NCI-H1417 treated with DMSO at 0.1 percent for 48 hours (cell line): ENCODE data around the gene CTDSPL.

Source experiments
- DNase-seq: peaks from one replicate; lab custom pipeline; 2025; lab: John Stamatoyannopoulos, UW

CTDSPL gene

DNA sequence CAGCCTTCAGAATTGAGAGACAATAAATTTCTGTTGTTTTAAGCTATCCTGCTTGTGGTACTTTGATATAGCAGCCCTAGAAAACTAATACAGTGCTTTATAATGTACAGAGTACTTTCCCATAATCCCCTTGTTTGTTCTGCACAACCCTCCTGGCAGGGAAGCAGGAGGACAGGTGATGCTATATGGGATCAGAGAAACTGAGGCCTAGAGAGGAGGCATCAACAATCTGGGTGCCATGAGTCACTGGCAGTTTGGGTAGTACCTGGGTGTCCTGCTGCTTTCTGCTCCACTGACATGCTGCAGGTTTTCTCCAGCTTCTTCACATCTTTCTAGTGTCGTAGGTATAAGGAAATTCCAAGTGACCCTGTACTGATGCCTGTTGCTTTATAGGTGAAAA is 55.0 kb downstream of the CTDSPL start:
- DNase-seq: no peak

DNA sequence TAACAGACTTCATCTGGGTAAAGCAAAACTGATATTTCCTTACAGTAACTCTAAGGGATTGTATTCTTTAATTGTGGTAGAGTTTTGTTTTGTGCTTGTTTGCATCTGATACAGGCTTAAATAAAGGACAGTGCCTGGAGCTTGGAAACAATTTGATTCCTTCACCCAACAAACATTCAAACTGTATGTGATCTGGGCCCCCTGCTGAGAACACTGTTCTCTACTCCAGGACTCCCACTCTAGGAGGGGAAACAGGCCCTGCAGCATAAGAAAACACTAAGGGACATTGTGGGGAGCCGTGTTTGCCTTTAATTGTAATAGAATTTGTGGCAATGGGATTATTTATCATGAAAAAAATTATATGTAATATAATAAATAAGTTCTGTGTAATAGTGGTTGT is 56.9 kb downstream of the CTDSPL start:
- no peak for DNase-seq

DNA sequence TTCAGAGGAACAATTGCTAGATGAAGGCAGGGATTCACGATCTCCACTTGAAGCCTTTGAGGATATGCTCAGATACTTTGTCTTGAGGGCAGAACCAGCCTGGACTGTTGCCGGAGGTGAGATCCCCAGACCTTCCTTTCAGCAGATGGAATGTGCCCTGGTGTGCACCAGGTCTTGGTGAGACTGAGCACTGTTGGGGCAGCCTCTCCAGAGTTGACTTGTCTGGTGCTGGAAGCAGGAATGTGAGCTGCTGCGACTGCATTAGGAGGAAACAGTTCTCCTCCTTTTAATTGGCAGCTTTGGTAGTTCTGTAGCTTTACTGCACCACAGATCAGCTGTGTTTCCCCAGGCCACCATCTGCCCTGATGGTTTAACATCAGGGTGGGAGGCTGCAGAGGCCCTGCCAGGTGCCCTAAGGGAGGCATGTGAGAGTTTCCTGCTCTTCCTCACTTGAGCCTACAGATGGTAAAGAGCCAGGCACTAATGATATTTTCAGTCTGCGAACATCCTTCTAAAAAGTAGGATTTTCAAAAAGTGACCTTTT is 58.5 kb downstream of the CTDSPL start:
- DNase-seq: no peak

DNA sequence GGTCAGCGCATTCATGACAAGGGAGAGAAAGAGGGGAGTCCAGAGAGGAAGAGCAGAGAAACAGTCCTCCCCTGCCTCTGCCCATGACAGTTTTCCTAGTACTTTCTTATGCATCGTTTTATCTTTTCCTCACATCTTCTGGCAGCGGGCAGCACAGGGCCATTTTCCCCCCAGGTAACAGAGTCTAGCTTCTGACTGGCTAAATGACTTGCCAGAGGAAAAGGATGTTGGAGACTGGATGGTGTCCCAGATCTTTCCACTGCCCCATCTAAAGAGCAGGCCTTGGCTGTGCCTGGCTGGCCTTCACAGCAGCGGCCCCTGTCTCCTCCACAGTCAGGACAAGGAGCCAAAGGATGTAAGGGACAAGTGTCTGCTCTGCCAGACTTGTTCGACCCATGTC is 59.3 kb downstream of the CTDSPL start:
- no peak for DNase-seq

DNA sequence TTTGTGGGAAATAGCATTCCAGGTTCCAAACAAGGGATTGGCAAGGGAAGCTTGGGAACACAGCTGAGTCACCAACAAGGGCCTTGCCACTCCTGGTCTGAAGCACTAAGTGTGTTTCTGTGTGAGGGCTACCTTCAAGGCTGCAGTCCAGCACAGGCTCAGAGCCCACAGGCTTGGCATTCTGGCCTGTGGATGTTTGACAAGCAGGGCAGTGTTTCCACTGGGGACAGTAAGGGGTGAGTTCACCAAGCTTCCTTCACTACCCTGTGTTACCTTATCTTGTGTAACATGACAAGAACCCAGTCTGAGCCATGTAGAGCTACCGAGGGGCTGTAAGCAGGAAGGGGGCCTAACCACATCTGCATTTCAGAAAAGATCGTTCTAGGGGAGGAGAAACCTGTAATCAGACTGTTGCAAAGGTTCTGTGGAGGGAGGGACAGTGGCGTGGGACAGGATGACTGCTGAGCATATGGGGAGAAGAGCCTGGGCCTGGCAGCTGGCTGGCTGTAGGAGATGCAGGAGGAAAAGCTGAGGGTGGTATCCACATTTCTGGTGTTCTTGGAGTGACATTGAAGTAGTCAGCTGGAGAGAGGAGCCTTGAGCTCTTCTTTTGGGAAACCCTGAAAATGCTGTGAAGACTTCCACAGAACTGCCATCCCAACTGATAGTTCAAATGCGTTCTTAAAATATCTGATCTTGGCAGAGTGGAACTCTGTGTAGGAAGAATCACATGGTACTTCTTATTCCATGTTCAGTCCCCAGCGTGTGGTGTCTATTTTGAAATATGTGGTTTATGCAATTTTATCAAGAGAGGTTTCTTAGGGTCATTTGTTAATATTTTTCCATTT is 61.3 kb downstream of the CTDSPL start:
- no peak for DNase-seq

DNA sequence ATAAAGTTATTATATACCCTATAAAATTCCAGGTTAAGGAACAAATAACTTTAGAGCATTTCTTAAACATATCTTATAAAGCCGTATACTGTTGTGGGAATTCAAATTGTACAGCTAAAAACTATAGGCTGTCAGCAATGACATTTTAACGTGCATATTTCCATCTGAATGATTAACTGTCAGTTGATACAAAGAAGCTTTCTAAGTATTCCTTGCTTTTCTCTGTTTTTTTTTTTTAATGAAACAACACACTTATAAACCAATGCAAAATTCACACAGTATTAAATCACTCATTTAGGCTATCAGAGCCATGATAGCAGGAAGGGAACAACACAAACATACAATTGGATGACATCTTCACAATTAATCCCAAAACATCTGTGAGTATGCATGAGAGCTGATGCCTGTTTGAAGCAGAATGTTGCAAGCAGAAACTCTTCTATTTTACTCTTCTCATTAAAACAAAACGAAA is 61.9 kb downstream of the CTDSPL start:
- no peak for DNase-seq

DNA sequence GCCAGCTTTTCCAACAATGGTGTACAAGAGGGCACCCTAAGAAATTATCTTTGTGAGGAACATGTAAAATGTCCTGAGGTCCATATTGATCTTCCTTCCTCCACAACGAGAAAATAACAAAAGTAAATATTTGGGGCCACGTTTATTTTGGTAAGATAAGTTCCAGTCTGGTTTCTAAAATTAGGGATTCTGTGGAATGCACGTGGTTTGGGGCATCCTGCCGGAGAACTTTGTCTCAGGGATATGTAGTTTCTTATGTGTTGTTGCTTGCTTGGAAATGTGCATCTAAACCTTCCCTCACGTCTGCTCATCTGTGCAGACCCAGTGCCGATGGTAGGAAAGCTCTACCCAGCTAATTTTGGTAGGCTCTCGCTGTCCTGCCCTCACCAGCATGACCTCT is 62.8 kb downstream of the CTDSPL start:
- no peak for DNase-seq

DNA sequence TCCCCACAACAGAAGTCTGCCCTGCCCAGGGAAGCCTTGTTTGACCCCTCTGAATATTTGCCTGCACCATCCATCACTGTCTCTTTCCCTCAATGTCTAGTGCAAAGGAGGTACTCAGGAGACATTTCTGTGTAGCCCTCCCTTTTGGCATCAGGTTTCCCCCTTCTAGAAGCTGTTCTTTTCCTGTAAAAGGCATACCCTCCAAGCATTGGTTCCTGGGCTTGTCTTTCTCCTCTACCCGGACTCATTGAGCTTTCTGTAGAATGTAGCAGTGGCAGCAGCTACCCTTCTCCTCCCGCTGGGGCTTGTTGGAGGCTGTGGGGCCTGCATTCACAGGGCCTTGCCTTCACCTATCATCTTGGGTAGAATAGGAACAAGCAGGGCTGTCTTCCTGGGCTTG is 63.5 kb downstream of the CTDSPL start:
- DNase-seq: no peak

DNA sequence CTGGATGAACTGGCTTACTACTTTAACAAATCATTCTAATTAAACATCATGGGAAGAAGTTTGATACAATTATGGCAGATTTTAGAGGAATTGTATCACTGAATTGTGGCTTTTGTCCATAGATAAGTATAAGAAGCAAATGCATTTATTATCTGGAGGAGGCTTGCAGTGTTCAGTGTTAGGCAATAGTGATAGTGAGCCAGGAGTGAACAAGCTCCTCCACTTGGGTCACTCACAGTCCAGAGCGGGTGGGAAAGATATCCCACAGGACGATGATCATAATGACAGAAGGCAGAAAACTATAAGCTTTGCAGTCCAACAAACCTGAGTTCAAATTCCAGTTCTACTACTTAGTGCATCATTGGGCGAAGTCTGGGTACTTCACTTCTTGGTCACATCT is 64.9 kb downstream of the CTDSPL start:
- DNase-seq: no peak

DNA sequence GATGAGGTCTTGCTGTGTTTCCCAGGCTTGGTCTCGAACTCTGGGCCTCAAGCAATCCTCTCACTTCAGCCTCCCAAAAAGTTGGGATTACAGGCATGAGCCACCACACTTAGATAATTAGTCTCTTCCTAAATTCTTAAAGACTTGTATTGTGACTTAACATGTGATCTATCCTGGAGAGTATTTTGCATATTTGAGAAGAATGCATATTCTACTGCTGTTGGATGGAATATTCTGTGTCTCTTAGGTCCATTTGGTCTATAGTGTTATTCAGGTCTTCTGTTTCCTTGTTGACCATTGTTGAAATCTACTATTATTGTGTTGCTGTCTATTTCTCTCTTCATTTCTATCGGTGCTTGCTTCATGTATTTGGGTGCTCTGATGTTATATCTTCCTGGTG is 68.8 kb downstream of the CTDSPL start:
- no peak for DNase-seq

DNA sequence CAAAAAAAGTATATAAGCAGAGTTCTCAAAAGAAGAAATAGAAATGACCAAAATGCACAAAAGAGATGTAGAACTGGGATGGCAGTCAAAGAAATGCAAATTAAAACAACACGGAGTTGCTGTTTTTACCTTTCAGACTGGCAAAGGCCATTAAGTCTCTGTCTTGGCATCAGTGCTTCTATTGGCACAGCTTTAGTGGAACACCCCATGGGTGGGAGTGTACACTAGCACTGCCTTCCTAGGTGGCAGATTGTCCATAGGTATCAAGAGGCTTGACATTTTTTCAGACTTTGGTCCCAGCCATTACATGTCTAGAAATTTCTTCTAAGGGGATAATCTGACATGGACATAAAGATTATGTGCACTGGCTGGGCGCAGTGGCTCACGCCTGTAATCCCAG is 70.8 kb downstream of the CTDSPL start:
- DNase-seq: no peak

DNA sequence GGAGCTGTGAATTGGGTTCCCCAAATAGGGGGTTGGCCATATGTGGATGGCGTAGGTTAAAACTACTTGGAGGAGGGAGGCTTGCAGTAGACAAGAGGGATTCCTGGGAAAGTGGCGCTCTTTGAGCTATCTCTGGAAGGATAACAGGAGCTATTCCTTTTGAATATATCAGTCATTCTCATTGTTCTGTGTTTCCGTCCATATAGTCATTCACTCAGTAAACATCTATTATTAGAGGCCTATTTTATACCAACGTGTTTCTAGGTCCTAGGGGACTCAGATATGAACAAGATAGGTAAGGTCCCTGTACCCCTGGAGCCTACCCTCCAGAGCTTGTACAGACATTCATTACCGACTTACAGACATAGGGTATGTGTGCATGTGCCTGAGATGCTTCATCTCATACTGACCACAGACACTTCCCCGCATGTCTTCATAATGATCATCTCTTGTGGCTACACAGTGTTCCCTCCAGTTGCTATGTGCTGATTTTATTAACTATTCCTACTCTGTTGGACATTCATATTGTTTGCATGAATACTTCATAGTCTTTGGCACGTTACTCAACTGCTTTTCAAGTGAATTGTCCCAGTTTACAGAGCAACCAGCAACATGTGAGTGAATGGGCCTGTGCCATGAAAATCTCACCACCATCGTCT is 73.1 kb downstream of the CTDSPL start:
- no peak for DNase-seq

DNA sequence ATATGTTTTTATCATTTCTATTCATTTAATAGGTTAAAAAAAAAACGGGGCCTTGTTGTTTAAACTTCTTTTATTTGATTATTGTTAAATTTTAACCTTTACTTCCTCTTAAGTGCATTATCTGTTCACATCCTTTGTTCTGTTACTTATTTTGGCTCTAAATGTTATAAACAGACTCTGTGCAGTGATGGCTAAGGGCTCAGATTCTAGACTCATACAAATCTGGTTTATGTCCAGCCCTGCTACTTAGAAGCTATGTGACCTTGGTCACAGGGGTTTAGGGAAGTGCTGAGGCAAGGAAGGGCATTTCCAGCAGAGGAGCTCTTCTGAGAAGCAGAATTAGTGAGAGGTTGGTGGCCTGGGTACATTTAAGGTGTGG is 73.6 kb downstream of the CTDSPL start:
- no peak for DNase-seq

DNA sequence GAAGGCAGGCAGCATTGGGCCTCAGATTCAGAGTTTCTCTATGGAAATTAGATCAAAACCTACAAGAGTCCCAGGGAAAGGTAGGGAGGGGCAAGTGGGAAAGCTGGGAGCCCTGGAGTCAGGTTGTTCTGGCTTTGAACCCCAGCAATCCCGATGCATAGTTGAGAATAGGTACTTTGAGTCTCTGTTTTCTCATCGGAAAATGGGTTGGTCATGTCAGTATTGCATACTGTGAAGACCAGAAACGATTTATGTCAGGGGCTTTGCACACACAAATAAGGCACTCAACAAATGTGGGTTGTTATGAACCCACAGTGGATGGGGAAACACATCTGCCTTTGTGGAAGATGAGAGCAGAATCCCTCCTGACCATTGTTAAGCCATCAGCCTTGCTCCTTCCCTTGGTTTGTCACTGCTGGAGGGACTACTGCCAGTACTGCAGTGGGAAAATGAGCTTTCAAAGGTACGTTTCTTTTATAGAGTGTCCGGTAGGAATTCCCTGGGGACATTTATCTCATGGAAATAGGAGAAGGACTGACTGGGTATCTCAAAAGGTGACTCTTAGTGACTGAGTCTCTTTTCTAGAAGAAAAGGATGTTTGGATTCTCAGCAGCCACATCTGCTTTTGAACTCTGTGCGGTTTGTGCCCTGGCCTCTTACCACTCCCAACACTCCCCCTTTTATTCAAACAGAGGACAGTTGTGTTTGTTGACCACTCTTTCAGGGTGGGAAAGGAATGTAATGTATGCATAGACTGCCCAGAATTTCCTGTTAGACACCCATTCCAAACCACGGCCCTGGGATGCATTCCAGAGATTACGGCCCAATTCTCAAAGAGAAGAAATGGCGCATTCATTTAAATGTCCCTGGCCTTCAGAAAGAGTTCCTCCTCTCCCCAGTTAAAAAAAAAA is 74.3 kb downstream of the CTDSPL start:
- no peak for DNase-seq

DNA sequence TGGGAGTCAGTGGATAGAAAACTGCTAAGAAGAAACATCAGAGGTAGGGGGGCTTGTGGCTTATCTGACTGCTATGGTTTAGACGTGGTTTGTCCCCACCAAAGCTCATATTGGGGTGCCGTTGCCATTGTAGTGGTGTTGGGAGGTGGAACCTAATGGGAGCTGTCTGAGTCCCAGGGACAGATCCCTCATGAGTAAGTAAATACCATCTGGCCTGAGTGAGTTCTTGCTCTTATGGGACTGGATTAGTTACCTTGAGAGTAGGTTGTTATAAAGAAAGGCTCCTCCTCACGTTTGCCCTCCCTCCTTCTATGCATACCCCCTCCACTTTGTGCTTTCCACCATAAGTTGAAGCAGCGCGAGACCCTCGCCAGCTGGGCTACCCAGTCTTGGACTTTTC is 75.5 kb downstream of the CTDSPL start:
- no peak for DNase-seq

DNA sequence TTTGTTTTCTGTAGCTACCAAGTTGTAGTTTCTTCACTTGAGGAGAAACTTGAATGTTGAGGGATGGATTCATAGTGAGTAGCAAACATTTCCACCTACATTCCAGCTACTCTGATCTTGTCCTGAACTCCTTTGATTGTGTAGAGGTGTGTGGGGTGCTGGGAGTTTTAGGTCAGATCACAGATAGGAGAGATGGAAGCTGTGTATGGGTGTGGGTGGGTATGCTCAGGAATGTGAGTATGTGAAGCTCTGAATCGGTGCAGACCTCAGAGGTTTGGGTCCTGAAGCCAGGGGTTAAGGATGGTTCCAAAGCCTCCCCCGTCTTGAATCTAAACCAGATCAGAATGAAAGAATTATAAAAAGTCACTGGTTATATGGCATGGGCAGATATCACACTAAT is 76.3 kb downstream of the CTDSPL start:
- DNase-seq: no peak

DNA sequence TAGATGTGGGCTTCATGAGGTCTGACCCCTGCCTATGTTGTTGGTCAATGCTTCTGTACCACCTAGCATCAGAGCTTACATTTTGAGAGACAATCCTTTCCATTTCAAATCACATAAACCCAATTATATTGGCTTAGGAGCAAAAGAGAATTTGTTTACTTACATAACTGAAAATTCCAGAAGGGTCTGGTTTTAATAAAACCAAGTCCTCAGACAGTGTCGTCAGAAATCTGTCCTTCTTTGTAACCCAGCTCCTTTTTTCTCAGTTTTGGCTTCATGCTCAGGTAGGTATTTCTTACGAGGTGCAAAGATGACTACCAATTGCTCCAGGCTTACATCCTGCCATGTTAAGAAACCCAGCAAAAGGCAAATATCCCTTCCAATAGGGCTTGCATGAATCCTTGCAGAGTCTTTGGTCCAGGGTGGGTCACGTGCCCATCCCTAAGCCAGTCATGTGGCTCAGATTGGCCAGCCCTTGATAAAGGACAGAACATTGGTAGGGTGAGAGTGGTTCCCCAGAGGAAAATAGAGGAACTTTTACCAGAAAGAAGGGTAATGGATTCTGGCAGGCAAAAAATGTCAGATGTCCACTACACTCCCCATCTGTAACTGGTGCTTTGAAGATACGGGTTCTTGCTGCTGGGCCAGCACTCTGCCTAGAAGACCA is 78.7 kb downstream of the CTDSPL start:
- no peak for DNase-seq

DNA sequence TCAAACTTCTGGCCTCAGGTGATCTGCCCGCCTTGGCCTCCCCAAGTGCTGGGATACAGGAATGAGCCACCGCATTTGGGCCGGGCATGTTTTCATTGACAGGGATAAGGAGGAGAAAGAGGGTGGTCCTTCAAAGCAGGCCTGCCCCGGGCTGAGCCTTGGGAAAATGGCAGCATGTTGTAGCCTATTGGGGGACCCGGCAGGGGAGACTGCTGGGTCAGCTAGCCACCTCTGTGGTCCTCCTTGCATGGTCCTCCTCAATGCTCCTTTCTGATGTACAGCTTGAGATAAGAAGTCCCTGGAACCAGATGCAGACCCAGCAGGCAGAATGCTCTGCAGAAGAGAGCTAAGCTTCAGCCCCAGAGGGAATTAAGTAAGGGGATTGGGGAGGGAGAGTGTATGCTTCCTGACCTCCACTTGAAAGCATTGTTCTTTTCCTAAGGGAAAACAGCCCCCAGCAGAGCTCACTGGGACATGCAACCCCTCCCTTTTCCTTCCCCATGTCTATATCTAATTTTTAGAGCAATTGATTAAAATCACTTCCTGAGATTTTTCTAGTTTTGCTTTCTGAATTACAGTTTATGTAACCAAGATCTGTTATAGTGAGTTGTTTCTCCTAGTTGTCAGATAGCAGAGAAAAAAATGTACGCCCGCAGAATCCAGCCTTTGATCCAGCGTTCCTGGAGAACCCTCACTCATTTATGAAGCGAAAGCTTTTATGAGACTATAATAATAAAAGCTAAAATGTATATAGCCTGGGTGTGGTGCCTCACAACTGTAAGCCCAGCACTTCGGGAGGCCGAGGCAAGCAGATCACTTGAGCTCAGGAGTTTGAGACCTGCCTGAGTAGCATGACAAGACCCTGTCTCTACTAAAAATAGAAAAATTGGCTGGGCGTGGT is 80.2 kb downstream of the CTDSPL start:
- DNase-seq: no peak

DNA sequence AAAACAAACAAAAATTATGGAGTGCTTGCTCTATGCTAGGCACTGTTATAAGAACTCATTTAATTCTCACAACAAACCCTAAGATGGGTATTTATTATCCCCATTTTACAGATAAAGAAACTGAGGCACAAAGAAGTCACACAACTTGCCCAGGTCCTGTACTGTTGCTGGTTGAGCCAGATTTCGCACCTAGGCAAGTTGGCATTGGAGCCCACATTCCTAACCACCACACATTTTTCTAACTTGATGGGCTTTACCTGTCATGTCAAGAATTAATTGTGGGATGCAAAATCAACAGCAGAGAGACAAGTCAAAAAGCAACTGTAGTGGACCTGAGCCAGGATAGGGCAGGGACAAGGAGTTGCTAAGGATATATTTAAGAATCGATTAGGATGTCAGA is 81.0 kb downstream of the CTDSPL start:
- no peak for DNase-seq

DNA sequence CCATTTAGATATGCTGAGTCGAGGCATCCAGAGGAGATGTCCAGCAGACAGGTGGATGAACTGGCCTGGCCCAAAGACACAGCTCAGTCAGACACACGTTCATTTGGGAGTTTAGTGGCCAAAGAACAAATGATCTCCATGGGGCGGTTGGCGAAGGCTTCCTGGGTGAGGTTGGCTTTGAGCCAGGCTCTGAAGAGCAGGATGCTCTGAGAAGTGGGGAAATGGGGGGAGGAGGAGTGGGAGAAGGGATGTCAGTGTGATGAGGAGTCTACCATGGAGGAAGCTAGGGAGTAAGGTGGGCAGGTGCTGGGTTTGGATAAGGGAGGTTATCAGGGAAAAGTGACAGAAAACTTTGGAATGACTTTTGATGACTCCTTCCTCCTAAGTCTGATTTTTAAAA is 81.4 kb downstream of the CTDSPL start:
- no peak for DNase-seq
